K562 (cell line): ENCODE data around the gene EEA1. TPM values are rescaled to one million over a fixed set of nuclear protein-coding genes. Genes with fewer than 3 reads are reported as not detected.

Experiments used
- ATAC-seq: fragments of 200-7000 bp; cut with Tn5 transposase; 3 replicates; pipeline ENCODE4 v1.9.1; 2020; ENCODE audit warnings: moderate library complexity
- BruUV-seq: library from RNA; stranded (reverse); fragments of 400-500 nt; replicated peaks from 2 replicates; lab custom pipeline; 2021; lab: Mats Ljungman, UMichigan
- CTCF ChIA-PET: fragments of 300-600 bp; formaldehyde crosslinking; extraction: SDS; loops from one replicate; lab custom pipeline; 2021; ENCODE audit warnings: low intra/inter-chr PET ratio; lab: Yijun Ruan, JAX
- POLR2A ChIA-PET: fragments of 300-600, 350-650 bp; sonication (Branson Sonifier 250); formaldehyde crosslinking; extraction: SDS; loops from one replicate; lab custom pipeline; 2021; ENCODE audit warnings: antibody characterized with exemption, inconsistent platforms; lab: Yijun Ruan, JAX
- DNase-seq, 4 experiments: peaks; one replicate each; pipeline versions ENCODE4 v3.0.0 to v3.0.0-alpha.2; 2011 to 2018; ENCODE audit warnings: low spot score in 3 of 4, mixed read lengths in 3 of 4; ENCODE audit errors: extremely low read depth in 1 of 4
- FAIRE-seq: peaks from 2 replicates; lab custom pipeline; 2011; peaks lifted over from hg19 to GRCh38; lab: Jason Lieb, UNC
- H2AFZ ChIP-seq: 2 replicates; pipeline ENCODE4 v1.6.0; 2011; ENCODE audit warnings: low read depth, low read length, control low read depth, inconsistent platforms
- H3K27ac ChIP-seq: fragments of 200-600 bp; 3 replicates; pipeline ENCODE4 v1.8.0; 2011; ENCODE audit warnings: low read depth, mild to moderate bottlenecking, control low read depth, inconsistent platforms, low read length, moderate library complexity, mixed read lengths; ENCODE audit errors: extremely low read depth
- H3K27me3 ChIP-seq, 2 experiments: fragments of 300-600 bp in 1 of 2; 2 replicates in 1 of 2; 3 replicates in 1 of 2; pipeline versions ENCODE4 v1.6.0 to v1.8.0; 2011; ENCODE audit warnings: inconsistent platforms in 2 of 2, low read length in 2 of 2, mild to moderate bottlenecking in 1 of 2, mixed read lengths in 1 of 2, moderate library complexity in 1 of 2; ENCODE audit not compliant: control insufficient read depth in 2 of 2, insufficient read depth in 2 of 2
- H3K36me3 ChIP-seq: fragments of 300-600 bp; 3 replicates; pipeline ENCODE4 v1.8.0; 2011; ENCODE audit warnings: mild to moderate bottlenecking, low read length, inconsistent platforms; ENCODE audit not compliant: control insufficient read depth, insufficient read depth
- H3K4me1 ChIP-seq, 2 experiments: fragments of 200-600 bp in 1 of 2; replicated peaks in 1 of 2; 2 replicates in 1 of 2; 3 replicates in 1 of 2; pipeline versions ENCODE4 v1.5.1 to v1.8.0; 2011; ENCODE audit warnings: inconsistent platforms in 2 of 2, low read length in 2 of 2, mild to moderate bottlenecking in 1 of 2, mixed read lengths in 1 of 2, moderate library complexity in 1 of 2; ENCODE audit not compliant: control insufficient read depth in 2 of 2, insufficient read depth in 2 of 2
- H3K4me2 ChIP-seq: 2 replicates; pipeline ENCODE4 v1.6.1; 2011; ENCODE audit warnings: low read length, control low read depth, inconsistent platforms, mixed read lengths; ENCODE audit not compliant: insufficient read depth
- H3K4me3 ChIP-seq: fragments of 200-600 bp; sonication (generic), shearing (Covaris generic); 2 replicates; pipeline ENCODE4 v1.5.1; 2016; ENCODE audit warnings: control low read depth, inconsistent platforms
- H3K79me2 ChIP-seq: fragments of 200-600 bp; 3 replicates; pipeline ENCODE4 v1.8.0; 2011; ENCODE audit warnings: low read length, inconsistent platforms; ENCODE audit not compliant: control insufficient read depth, insufficient read depth
- H3K9ac ChIP-seq, 2 experiments: 2 replicates each; pipeline versions ENCODE4 v1.6.0 to v1.6.1; 2011; ENCODE audit warnings: low read depth in 2 of 2, low read length in 2 of 2, control low read depth in 1 of 2, inconsistent platforms in 1 of 2, mild to moderate bottlenecking in 1 of 2, mixed read lengths in 1 of 2; ENCODE audit not compliant: insufficient read depth in 1 of 2
- H3K9me1 ChIP-seq: one replicate; pipeline ENCODE4 v1.6.0; 2011; ENCODE audit warnings: inconsistent platforms, mild to moderate bottlenecking, low read length, moderate library complexity; ENCODE audit not compliant: control insufficient read depth, insufficient read depth
- H3K9me3 ChIP-seq: replicated peaks from 2 replicates; pipeline ENCODE4 v1.5.1; 2011; ENCODE audit warnings: low read depth, low read length, inconsistent platforms; ENCODE audit not compliant: control insufficient read depth, insufficient read depth
- H4K20me1 ChIP-seq: replicated peaks from 2 replicates; pipeline ENCODE4 v1.6.1; 2011; ENCODE audit warnings: low read length, inconsistent platforms, mixed read lengths; ENCODE audit not compliant: control insufficient read depth, insufficient read depth
- AFF1 ChIP-seq, 2 experiments: fragments of 450-650 bp; IDR thresholded peaks; 2 replicates each; pipeline ENCODE4 v1.6.1; 2018; ENCODE audit warnings: mild to moderate bottlenecking in 2 of 2, low read depth in 1 of 2; ENCODE audit not compliant: partially characterized antibody in 2 of 2
- CTCFL ChIP-seq: IDR thresholded peaks from 2 replicates; pipeline ENCODE4 v1.6.1; 2011; ENCODE audit warnings: borderline replicate concordance, low read depth, mild to moderate bottlenecking, moderate library complexity, low read length; ENCODE audit not compliant: insufficient read depth, poor library complexity, severe bottlenecking
- DIDO1 ChIP-seq: fragments of 450-650 bp; IDR thresholded peaks from 2 replicates; pipeline ENCODE4 v1.6.1; 2016; ENCODE audit warnings: low read depth, missing biosample characterization, missing genetic modification characterization
- ZNF407 ChIP-seq: fragments of 450-650 bp; IDR thresholded peaks from 2 replicates; pipeline ENCODE4 v1.6.1; 2016; ENCODE audit warnings: low read depth
- ZNF717 ChIP-seq: fragments of 250-450 bp; sonication (Bioruptor Pico); IDR thresholded peaks from 2 replicates; pipeline ENCODE4 v1.5.0; 2021
- WGBS: fragments of 100-300 bp; shearing (Covaris generic); methylation state at CpG from one replicate; pipeline ENCODE4 v1.1.6; 2016; ENCODE audit warnings: low coverage, mixed read lengths; ENCODE audit not compliant: insufficient coverage; ENCODE audit errors: missing lambda C conversion rate; 5-methylcytosine and 5-hydroxymethylcytosine counted together
- in situ Hi-C: fragments of 300-500 bp; cut with MboI; formaldehyde crosslinking; loops from 4 replicates; pipeline ENCODE4 v1.15.0; 2018; ENCODE audit warnings: inconsistent platforms, mixed read lengths
- intact Hi-C: fragments of 100-400 bp; cut with micrococcal nuclease; formaldehyde crosslinking; loops from 2 replicates; pipeline ENCODE4 v1.14.2; 2022
- polyA plus RNA-seq, 8 experiments: library from polyadenylated mRNA; depleted of rRNA in 4 of 8; stranded (reverse) in 5 of 8; unstranded in 3 of 8; fragments of >200 nt; fragmentation: Nextera tagmentation in 2 of 8; fragmentation: Illumina TruSeq in 1 of 8; extraction: Ambion mirVana in 2 of 8; extraction: Trizol in 1 of 8; gene quantifications; 2 replicates each; pipeline versions ENCODE4 v1.2.1 to v1.2.3, GENCODE V29; 2011 to 2014; ENCODE audit warnings: inconsistent platforms in 1 of 8, missing spikeins in 1 of 8
- total RNA-seq, 7 experiments: library from RNA; depleted of rRNA in 6 of 7; stranded (reverse); fragments of >200 nt in 6 of 7; fragmentation: Illumina TruSeq in 2 of 7; extraction: Trizol in 2 of 7; gene quantifications; 2 replicates each; pipeline versions ENCODE4 v1.2.1 to v1.2.3, GENCODE V29; 2011 to 2021; ENCODE audit warnings: low replicate concordance in 1 of 7

The EEA1 gene
- total and polyA plus RNA-seq, 9 of the 15 experiments (the other 6 are each of a cell fraction or from before 2014, with no cell fraction given): 3.5 to 17.1 (median 7.5) TPM

- no peaks in the 10 kb centered on the region for H3K36me3 ChIP-seq
- in situ Hi-C loops: no loop called here
- peaks cover 44% of the 10 kb centered on the region for H3K79me2 ChIP-seq
- 91% methylated on average over 5 of the region's 5 CpGs for WGBS
- ChIA-PET CTCF (no interaction called here), POLR2A (no interaction called here)
- intact Hi-C loops: no loop called here
- ATAC-seq (no peak), FAIRE-seq (no peak), DNase-seq (no peak)
- H3K9me1 ChIP-seq: no peaks in the 10 kb centered on the region
- no peak overlapping the region for H3K9ac ChIP-seq
- no peak overlapping the region for H2AFZ ChIP-seq
- H3K27me3 ChIP-seq: no peaks in the 10 kb centered on the region
- BruUV-seq: no TSS peak
- H3K9me3 ChIP-seq: no peaks in the 10 kb centered on the region
- H3K4me2 ChIP-seq: no peak overlapping the region
- no peak overlapping the region for H3K27ac ChIP-seq
- H3K4me1 ChIP-seq: peaks cover 0 to 4% of the 10 kb centered on the region in 2 experiments; a peak in 1 of 5 replicates
- no peaks in the 10 kb centered on the region for H4K20me1 ChIP-seq
- no peak overlapping the region for H3K4me3 ChIP-seq
- TF ChIP-seq AFF1 (IDR thresholded peaks at IDR 0.05; ENCODE audit: low read depth in 1 of 2, partially characterized antibody in 2 of 2): no peak
- no peak for TF ChIP-seq CTCFL
- no peak for TF ChIP-seq ZNF717 (CRISPR knock-in tag)
- TF ChIP-seq ZNF407: no peak
- no peak for TF ChIP-seq DIDO1 (tag)
Measured at GRCh38 chr12:92897844-92898243, 31.3 kb downstream of the EEA1 start.
